Progenitor cell of endocrine pancreas (in vitro differentiated cells): ENCODE measurements around the gene NPTXR. TPM values are rescaled to one million over a fixed set of nuclear protein-coding genes. Genes with fewer than 3 reads are reported as not detected.

Experiments used
- DNase-seq: peaks from one replicate; pipeline ENCODE4 v3.0.0; 2021; ENCODE audit warnings: low spot score; ENCODE audit not compliant: unreplicated experiment
- H3K27ac Mint-ChIP-seq: 2 replicates; pipeline ENCODE4 v1.8.0; 2021; ENCODE audit warnings: mild to moderate bottlenecking, moderate library complexity, mixed read lengths
- H3K27me3 Mint-ChIP-seq: 2 replicates; pipeline ENCODE4 v1.8.0; 2021; ENCODE audit warnings: mixed read lengths
- H3K36me3 Mint-ChIP-seq: 2 replicates; pipeline ENCODE4 v1.8.0; 2022; ENCODE audit warnings: mixed read lengths; ENCODE audit not compliant: insufficient read depth
- H3K4me1 Mint-ChIP-seq: 2 replicates; pipeline ENCODE4 v1.8.0; 2021; ENCODE audit warnings: low read depth, mixed read lengths
- H3K4me3 Mint-ChIP-seq: 2 replicates; pipeline ENCODE4 v1.8.0; 2021; ENCODE audit warnings: low read depth, mild to moderate bottlenecking, moderate library complexity, mixed read lengths
- H3K9me3 Mint-ChIP-seq: 2 replicates; pipeline ENCODE4 v1.8.0; 2021; ENCODE audit warnings: low read depth, mixed read lengths
- total RNA-seq: library from RNA; stranded (reverse); gene quantifications from 2 replicates; pipeline ENCODE4 v1.2.1, GENCODE V29; 2021
- TF ChIP-seq, protein P1 (sequence below): fragments of 200-600 bp; sonication (generic); IDR thresholded peaks from one replicate; pipeline ENCODE4 v1.5.0; 2021; ENCODE audit warnings: antibody characterized with exemption, mild to moderate bottlenecking; ENCODE audit not compliant: unreplicated experiment

NPTXR gene
- total RNA-seq, 1 donor from 2014 or later: 4.7 TPM

DNA sequence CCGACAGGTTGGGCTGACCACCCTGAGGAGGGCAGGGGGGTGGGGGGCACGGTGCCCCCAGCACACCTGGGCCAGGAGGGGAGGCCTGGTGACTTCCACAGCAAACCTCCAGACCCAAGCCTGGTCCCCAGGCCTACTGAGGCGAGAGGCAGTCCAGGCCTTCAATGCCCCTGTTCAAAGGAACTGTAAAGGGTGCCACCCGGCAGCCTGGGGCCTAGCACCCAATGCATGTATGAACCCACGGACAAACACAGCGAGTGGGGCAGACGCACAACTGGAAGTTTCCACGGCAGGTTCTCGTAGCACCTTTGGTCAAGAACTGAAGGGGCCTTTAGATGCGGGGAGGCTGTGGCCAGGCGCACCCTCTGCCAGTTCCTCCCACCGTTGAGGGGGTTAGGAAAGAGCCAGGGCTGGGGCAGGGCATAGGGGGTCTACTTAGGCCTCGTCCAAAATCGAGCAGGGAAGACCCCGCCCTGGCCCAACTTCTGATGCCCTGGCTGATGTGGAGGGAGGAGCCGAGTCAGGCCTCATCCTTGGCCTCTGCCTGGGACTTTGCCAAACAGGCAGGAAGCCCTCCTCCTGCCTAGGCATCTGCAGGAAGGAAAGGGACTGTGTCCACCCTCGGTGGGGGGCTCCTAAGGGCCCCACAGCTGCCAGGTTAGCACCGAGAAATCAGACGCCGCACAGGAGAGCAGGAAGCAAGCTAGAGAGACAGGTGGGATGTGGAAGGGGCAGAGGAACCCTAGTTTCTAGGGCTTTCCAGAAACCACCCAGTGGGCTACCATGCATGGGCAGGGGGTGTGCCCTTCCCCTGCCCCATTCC, 21.6 kb upstream of the NPTXR start:
- H3K27me3 Mint-ChIP-seq: no peaks in the 10 kb centered on the region
- no peaks in the 10 kb centered on the region for H3K9me3 Mint-ChIP-seq
- H3K4me1 Mint-ChIP-seq: peaks cover 7% of the 10 kb centered on the region
- H3K36me3 Mint-ChIP-seq: peaks cover 9% of the 10 kb centered on the region
- DNase-seq: no peak
- no peak overlapping the region for H3K27ac Mint-ChIP-seq
- TF ChIP-seq, protein P1, sequence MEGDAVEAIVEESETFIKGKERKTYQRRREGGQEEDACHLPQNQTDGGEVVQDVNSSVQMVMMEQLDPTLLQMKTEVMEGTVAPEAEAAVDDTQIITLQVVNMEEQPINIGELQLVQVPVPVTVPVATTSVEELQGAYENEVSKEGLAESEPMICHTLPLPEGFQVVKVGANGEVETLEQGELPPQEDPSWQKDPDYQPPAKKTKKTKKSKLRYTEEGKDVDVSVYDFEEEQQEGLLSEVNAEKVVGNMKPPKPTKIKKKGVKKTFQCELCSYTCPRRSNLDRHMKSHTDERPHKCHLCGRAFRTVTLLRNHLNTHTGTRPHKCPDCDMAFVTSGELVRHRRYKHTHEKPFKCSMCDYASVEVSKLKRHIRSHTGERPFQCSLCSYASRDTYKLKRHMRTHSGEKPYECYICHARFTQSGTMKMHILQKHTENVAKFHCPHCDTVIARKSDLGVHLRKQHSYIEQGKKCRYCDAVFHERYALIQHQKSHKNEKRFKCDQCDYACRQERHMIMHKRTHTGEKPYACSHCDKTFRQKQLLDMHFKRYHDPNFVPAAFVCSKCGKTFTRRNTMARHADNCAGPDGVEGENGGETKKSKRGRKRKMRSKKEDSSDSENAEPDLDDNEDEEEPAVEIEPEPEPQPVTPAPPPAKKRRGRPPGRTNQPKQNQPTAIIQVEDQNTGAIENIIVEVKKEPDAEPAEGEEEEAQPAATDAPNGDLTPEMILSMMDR: no peak
- no peak overlapping the region for H3K4me3 Mint-ChIP-seq

DNA sequence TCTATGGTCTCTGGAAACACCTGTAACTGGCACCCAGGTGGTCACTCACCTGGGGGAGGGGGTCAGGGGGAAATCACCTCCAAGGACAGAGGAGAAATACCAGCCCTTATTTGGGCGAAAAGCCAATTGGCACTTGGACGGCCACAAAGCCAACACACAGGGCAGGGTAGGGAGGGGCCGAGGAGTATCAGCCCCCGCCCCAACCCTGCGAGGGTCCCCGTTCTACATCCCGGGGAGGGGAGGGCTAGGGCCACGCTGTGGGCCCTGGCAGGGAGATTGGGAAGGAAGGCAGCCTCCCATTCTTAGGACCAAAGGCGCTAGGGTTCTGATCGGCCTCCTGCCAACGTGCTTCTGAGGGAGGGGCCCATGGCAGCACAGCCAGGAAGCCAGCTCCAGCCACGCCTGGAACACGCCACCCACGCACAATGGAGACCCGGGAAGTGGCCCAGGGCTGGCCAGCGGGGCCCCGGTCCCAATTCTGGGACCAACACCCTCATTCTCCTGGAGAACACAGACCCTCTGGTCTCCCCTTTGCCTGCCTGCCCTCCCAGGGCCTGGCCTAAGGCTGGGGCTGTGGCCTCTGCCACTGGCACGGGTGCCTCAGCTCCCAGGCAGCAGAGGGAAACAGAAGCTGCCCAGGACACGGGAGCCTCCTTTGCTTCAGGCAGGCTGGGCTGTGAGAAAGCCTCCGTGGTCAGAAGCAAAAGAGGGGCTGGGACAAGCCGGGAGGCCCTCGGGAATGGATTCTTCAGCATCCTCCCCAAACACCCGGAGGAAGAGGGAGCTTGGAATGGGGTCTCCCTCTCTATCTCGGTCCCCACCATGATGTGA, 20.7 kb upstream of the NPTXR start:
- H3K27ac Mint-ChIP-seq: no peak overlapping the region
- TF ChIP-seq, protein P1: no peak
- DNase-seq: no peak
- H3K4me3 Mint-ChIP-seq: no peak overlapping the region
- H3K27me3 Mint-ChIP-seq: no peaks in the 10 kb centered on the region
- peaks cover 9% of the 10 kb centered on the region for H3K36me3 Mint-ChIP-seq
- H3K4me1 Mint-ChIP-seq: peaks cover 6% of the 10 kb centered on the region
- H3K9me3 Mint-ChIP-seq: no peaks in the 10 kb centered on the region

GRCh38 chr22:38863531-38864131, 19.8 kb upstream of the NPTXR start:
- DNase-seq: no peak
- H3K27ac Mint-ChIP-seq: no peak overlapping the region

DNA sequence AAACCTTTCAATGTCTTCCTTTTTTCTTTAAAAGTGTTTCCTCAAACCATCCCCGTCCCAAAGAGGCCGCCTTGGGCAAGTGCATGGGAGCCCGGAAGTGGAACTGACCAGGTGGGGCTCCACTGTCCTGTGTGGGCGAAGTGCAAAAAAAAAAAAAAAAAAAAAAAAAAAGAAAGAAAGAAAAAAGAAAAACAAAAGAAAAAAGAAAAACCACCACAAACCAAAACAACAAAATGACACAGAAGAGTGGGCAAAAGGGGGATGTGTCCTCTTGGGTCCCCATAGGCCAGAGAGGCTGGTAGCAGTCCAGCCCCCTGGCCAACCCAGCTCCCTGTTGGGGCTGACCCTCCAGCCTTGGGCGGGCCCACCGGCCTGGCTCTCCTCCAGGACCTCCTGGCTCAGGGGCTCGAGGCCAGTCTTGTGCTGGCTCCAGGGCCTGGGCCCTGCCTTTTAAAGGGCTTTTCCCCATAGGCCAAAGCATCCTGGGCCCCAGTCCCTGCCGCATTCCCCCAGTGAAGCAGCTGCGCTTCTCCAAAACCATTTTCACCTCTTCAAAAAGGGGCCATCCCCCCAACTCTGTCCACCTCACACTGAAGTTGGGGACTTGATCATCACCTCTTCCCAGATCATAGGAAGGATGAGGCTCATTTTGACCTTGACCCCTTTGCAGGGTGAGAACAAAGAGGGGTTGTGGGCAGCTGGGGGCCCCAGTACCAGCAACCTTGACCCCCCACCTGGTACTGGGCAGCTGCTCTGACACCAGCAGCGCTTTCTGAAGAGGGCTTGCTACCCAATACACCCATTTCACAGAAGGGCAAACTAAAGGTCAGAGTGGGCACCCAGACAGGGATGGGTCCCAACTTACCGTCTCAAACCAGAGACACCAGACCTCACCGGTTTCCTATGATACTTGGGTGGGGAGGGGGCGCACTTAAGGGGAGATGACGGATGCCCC, 18.8 kb upstream of the NPTXR start:
- Mint-ChIP-seq H3K4me3 (no peak overlapping the region), H3K27me3 (no peaks in the 10 kb centered on the region), H3K9me3 (no peaks in the 10 kb centered on the region), H3K36me3 (peaks cover 3% of the 10 kb centered on the region), H3K4me1 (peaks cover 18% of the 10 kb centered on the region), H3K27ac (no peak overlapping the region)
- DNase-seq: no peak
- TF ChIP-seq, protein P1: no peak

More at GRCh38 chr22:38863531-38864131, 19.8 kb upstream of the NPTXR start:
- Mint-ChIP-seq H3K9me3 (no peaks in the 10 kb centered on the region), H3K27me3 (no peaks in the 10 kb centered on the region), H3K36me3 (peaks cover 7% of the 10 kb centered on the region), H3K4me1 (peaks cover 8% of the 10 kb centered on the region), H3K4me3 (no peak overlapping the region)
- TF ChIP-seq, protein P1: no peak
